Stimulated activated CD8-positive, alpha-beta memory T cell treated with anti-CD3 and anti-CD28 coated beads, Interleukin-7, amount 100 ng/mL, for 4 hours (primary cell): ENCODE data around the gene TAAR5.
"Not testable (repeated sequence)": the region's sequence is repeated elsewhere in the genome, so short reads cannot be mapped to it uniquely, and the experiment has no call there.

Experiments
- DNase-seq, 2 donors: peaks; one replicate each; pipeline ENCODE4 v3.0.0-alpha.2; 2020; ENCODE audit warnings: low read depth in 2 of 2

Gene TAAR5

GRCh38 chr6:132570221-132570777 lies 19.2 kb downstream of the TAAR5 start, which contains the start of gene TAAR6:
Gene TAAR6 (plus strand): TSS chr6:132570322. CDS start chr6:132570322, 0 bp downstream.
- DNase-seq = no peak

- no peak for DNase-seq
Measured at GRCh38 chr6:132569170-132569569, 20.4 kb downstream of the TAAR5 start.

- no peak for DNase-seq
Measured at GRCh38 chr6:132568611-132569010, 20.9 kb downstream of the TAAR5 start.

- DNase-seq = no peak
Measured at GRCh38 chr6:132567566-132567965, 22.0 kb downstream of the TAAR5 start.

- no peak for DNase-seq
Measured at GRCh38 chr6:132566404-132566803, 23.1 kb downstream of the TAAR5 start.

GRCh38 chr6:132560087-132560486 lies 29.5 kb downstream of the TAAR5 start:
- DNase-seq = not testable (repeated sequence)

GRCh38 chr6:132552372-132552771 lies 37.2 kb downstream of the TAAR5 start, which contains the start of gene TAAR8:
Gene TAAR8 (plus strand): TSS chr6:132552672. CDS start chr6:132552693, 21 bp downstream.
- DNase-seq = no peak

- no peak for DNase-seq
Measured at GRCh38 chr6:132551214-132551613, 38.3 kb downstream of the TAAR5 start.

- DNase-seq = no peak
Measured at GRCh38 chr6:132548746-132549463, 40.6 kb downstream of the TAAR5 start.

- no peak for DNase-seq
Measured at GRCh38 chr6:132544826-132545225, 44.7 kb downstream of the TAAR5 start.
